ENCODE results near the gene TEF.
A peak's percentile ranks its signal among the peaks of the same experiment; 100 is the strongest.

The TEF gene

DNA sequence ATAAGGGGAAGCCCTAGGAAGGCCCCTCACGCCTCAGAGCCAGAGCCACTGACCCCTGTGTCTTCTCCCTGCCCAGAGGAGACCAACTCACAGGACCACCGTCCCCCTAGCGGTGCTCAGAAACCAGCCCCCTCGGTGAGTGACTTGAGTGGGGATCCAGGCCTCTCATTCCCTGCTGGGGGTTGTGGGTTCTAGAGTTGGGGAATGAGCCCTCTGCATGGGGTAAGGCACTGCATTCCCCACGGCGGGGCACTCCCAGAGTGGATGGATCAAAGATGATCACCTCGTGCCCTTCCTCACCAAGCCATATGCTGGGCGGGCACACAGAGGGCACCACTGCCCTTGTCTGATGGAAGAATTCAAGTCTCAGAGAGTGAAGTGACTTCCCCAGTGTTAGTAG is 40.7 kb upstream of the TEF start:
- Histone ChIP-seq H3K79me2 (ENCODE audit: low read length) (no peaks in the 10 kb centered on the region), H4K20me1 (ENCODE audit: insufficient read depth, low read length) (no peaks in the 10 kb centered on the region), H3K4me2 (ENCODE audit: low read length) (no peak overlapping the region), H3K4me3 (ENCODE audit: low read length) (no peak overlapping the region), H3K9me3 (ENCODE audit: insufficient read depth, low read length) (no peaks in the 10 kb centered on the region), H3K9ac (ENCODE audit: low read length) (no peak overlapping the region), H3K36me3 (replicated peaks; ENCODE audit: low read depth, low read length) (peaks cover 47% of the 10 kb centered on the region), H2AFZ (ENCODE audit: low read depth, low read length) (no peak overlapping the region), H3K27ac (ENCODE audit: low read length) (no peak overlapping the region), H3K4me1 (ENCODE audit: low read length) (peaks cover 10% of the 10 kb centered on the region; the same call in 1 of the 2 replicates), H3K27me3 (ENCODE audit: low read depth, low read length) (no peaks in the 10 kb centered on the region)
- TF ChIP-seq EZH2phosphoT487 (IDR thresholded peaks at IDR 0.05; ENCODE audit: low read depth) = no peak
- no peak for TF ChIP-seq CTCF (IDR thresholded peaks at IDR 0.05; ENCODE audit: low read depth, low read length)

DNA sequence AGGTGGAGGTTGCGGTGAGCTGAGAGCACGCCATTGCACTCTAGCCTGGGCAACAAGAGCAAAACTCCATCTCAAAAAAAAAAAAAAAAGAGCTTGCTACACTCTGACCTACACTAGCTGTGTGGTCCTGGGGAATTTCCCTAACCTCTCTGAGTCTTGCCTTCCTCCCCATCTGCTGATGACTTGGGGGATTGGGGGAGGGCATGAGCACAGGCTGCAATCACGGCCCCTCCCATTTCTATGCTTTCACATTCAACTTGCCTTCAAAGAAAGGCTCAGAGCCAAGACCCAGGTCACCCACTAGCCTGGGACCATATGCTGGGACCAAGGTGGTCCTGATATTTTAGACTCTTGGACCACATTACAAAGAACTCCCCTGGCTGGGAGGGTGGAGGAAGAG is 39.8 kb upstream of the TEF start:
- Histone ChIP-seq H2AFZ (ENCODE audit: low read depth, low read length) (no peak overlapping the region), H3K79me2 (ENCODE audit: low read length) (no peaks in the 10 kb centered on the region), H3K9me3 (ENCODE audit: insufficient read depth, low read length) (no peaks in the 10 kb centered on the region), H3K4me3 (ENCODE audit: low read length) (no peak overlapping the region), H3K27me3 (ENCODE audit: low read depth, low read length) (no peaks in the 10 kb centered on the region), H3K4me2 (ENCODE audit: low read length) (no peak overlapping the region), H4K20me1 (ENCODE audit: insufficient read depth, low read length) (no peaks in the 10 kb centered on the region), H3K9ac (ENCODE audit: low read length) (no peak overlapping the region), H3K4me1 (ENCODE audit: low read length) (peaks cover 10% of the 10 kb centered on the region; the same call in 1 of the 2 replicates), H3K36me3 (replicated peaks; ENCODE audit: low read depth, low read length) (peaks cover 50% of the 10 kb centered on the region), H3K27ac (ENCODE audit: low read length) (0 out of 2 replicates have a peak overlapping the region, but pooled peaks have one; percentile 3)
- TF ChIP-seq EZH2phosphoT487 (IDR thresholded peaks at IDR 0.05; ENCODE audit: low read depth) = no peak
- no peak for TF ChIP-seq CTCF (IDR thresholded peaks at IDR 0.05; ENCODE audit: low read depth, low read length)

GRCh38 chr22:41343300-41343699 is 38.4 kb upstream of the TEF start:
- no peak overlapping the region for H3K27ac ChIP-seq (ENCODE audit: low read length)
- no peaks in the 10 kb centered on the region for H3K9me3 ChIP-seq (ENCODE audit: insufficient read depth, low read length)
- H3K4me3 ChIP-seq (ENCODE audit: low read length) = no peak overlapping the region
- no peaks in the 10 kb centered on the region for H3K27me3 ChIP-seq (ENCODE audit: low read depth, low read length)
- no peaks in the 10 kb centered on the region for H3K79me2 ChIP-seq (ENCODE audit: low read length)
- no peak overlapping the region for H2AFZ ChIP-seq (ENCODE audit: low read depth, low read length)
- TF ChIP-seq CTCF (IDR thresholded peaks at IDR 0.05; ENCODE audit: low read depth, low read length) (no peak), EZH2phosphoT487 (IDR thresholded peaks at IDR 0.05; ENCODE audit: low read depth) (no peak)
- no peak overlapping the region for H3K9ac ChIP-seq (ENCODE audit: low read length)
- peaks cover 59% of the 10 kb centered on the region for H3K36me3 ChIP-seq (replicated peaks; ENCODE audit: low read depth, low read length)
- no peaks in the 10 kb centered on the region for H4K20me1 ChIP-seq (ENCODE audit: insufficient read depth, low read length)
- H3K4me1 ChIP-seq (ENCODE audit: low read length) = peaks cover 10% of the 10 kb centered on the region; the same call in 1 of the 2 replicates
- no peak overlapping the region for H3K4me2 ChIP-seq (ENCODE audit: low read length)

GRCh38 chr22:41343717-41344116 is 38.0 kb upstream of the TEF start:
- Histone ChIP-seq H3K4me2 (ENCODE audit: low read length) (no peak overlapping the region), H3K9me3 (ENCODE audit: insufficient read depth, low read length) (no peaks in the 10 kb centered on the region), H3K79me2 (ENCODE audit: low read length) (no peaks in the 10 kb centered on the region), H3K27me3 (ENCODE audit: low read depth, low read length) (no peaks in the 10 kb centered on the region), H2AFZ (ENCODE audit: low read depth, low read length) (no peak overlapping the region), H3K4me3 (ENCODE audit: low read length) (no peak overlapping the region), H3K27ac (ENCODE audit: low read length) (no peak overlapping the region), H3K36me3 (replicated peaks; ENCODE audit: low read depth, low read length) (peaks cover 61% of the 10 kb centered on the region), H4K20me1 (ENCODE audit: insufficient read depth, low read length) (no peaks in the 10 kb centered on the region), H3K9ac (ENCODE audit: low read length) (no peak overlapping the region), H3K4me1 (ENCODE audit: low read length) (peaks cover 10% of the 10 kb centered on the region; the same call in 1 of the 2 replicates)
- TF ChIP-seq CTCF (IDR thresholded peaks at IDR 0.05; ENCODE audit: low read depth, low read length) = no peak
- TF ChIP-seq EZH2phosphoT487 (IDR thresholded peaks at IDR 0.05; ENCODE audit: low read depth) = no peak

All from OCI-LY3 (cell line).